BJ (cell line): ENCODE results near the gene JAK2. TPM values are rescaled to one million over a fixed set of nuclear protein-coding genes. Genes with fewer than 3 reads are reported as not detected.
"Not testable (repeated sequence)": the region's sequence is repeated elsewhere in the genome, so short reads cannot be mapped to it uniquely, and the experiment has no call there.

Experiments
- CTCF ChIA-PET: fragments of 350-600 bp; formaldehyde crosslinking; extraction: SDS; loops from one replicate; lab custom pipeline; 2021; ENCODE audit warnings: antibody characterized with exemption, inconsistent platforms; lab: Yijun Ruan, JAX
- POLR2A ChIA-PET: fragments of 300-600 bp; sonication (Branson Sonifier 250); formaldehyde crosslinking; extraction: SDS; loops from one replicate; lab custom pipeline; 2021; ENCODE audit warnings: antibody characterized with exemption; lab: Charles Lee
- DNase-seq: peaks from one replicate; pipeline ENCODE4 v3.0.0-alpha.2; 2011; ENCODE audit warnings: low read depth
- H3K27me3 ChIP-seq: 2 replicates; pipeline ENCODE4 v1.6.0; 2011; ENCODE audit warnings: low read length; ENCODE audit not compliant: control insufficient read depth, insufficient read depth
- H3K36me3 ChIP-seq: 2 replicates; pipeline ENCODE4 v1.5.1; 2011; ENCODE audit warnings: low read length; ENCODE audit not compliant: control insufficient read depth, insufficient read depth
- H3K4me3 ChIP-seq: 2 replicates; pipeline ENCODE4 v1.5.1; 2011; ENCODE audit warnings: low read depth, mild to moderate bottlenecking, control low read depth, low read length
- polyA plus RNA-seq: library from polyadenylated mRNA; depleted of rRNA; stranded (reverse); fragments of >200 nt; gene quantifications from 2 replicates; pipeline ENCODE4 v1.2.3, GENCODE V29; 2011
- TF ChIP-seq, protein P1 (sequence below): IDR thresholded peaks from 2 replicates; pipeline ENCODE4 v1.5.1; 2011; ENCODE audit warnings: low read depth, mild to moderate bottlenecking, control low read depth, inconsistent platforms, low read length, moderate library complexity; ENCODE audit not compliant: insufficient read depth

JAK2 gene
- polyA plus RNA-seq, 1 experiment = 2.0 TPM

DNA sequence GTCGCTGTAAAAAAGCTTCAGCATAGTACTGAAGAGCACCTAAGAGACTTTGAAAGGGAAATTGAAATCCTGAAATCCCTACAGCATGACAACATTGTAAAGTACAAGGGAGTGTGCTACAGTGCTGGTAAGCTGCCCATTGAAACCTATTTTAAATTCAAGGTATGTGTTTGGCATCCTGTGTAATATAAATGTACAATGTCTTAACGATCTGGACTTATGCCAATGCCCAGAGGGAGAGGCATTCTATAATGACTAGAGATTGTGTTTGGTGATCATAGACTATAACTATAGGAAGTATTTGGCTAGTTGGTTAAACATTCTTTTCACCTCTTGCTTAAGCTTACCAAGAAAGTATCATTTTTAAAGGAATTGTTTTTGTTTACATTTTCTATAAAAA, 104.7 kb downstream of the JAK2 start:
- TF ChIP-seq, protein P1, sequence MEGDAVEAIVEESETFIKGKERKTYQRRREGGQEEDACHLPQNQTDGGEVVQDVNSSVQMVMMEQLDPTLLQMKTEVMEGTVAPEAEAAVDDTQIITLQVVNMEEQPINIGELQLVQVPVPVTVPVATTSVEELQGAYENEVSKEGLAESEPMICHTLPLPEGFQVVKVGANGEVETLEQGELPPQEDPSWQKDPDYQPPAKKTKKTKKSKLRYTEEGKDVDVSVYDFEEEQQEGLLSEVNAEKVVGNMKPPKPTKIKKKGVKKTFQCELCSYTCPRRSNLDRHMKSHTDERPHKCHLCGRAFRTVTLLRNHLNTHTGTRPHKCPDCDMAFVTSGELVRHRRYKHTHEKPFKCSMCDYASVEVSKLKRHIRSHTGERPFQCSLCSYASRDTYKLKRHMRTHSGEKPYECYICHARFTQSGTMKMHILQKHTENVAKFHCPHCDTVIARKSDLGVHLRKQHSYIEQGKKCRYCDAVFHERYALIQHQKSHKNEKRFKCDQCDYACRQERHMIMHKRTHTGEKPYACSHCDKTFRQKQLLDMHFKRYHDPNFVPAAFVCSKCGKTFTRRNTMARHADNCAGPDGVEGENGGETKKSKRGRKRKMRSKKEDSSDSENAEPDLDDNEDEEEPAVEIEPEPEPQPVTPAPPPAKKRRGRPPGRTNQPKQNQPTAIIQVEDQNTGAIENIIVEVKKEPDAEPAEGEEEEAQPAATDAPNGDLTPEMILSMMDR = no peak
- POLR2A ChIA-PET = interaction anchor here (0.7 kb wide), 1 partner anchor 520 kb away, joined by 7 read pairs; no protein-coding TSS in a partner anchor
- no peak overlapping the region for H3K4me3 ChIP-seq
- CTCF ChIA-PET = interaction anchor here (0.5 kb wide), 1 partner anchor 305 kb away, joined by 4 read pairs; no protein-coding TSS in a partner anchor
- no peak for DNase-seq
- H3K27me3 ChIP-seq = no peaks in the 10 kb centered on the region
- no peaks in the 10 kb centered on the region for H3K36me3 ChIP-seq

DNA sequence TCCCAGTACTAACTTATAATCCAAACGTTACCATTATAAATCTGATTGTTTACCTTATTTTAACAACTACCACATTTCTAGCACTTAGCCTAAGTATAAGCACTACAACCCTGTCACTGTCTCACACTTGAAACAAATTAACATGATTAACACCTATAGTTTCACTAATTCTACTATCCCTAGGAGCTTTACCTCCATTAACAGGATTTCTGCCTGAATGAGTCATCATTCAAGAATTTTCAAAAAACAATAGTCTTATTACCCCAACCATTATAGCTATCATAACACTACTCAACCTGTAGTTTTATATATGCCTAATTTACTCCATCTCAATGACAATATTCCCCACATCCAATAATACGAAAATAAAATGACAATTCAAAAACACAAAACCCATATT, 110.7 kb downstream of the JAK2 start:
- no peak for DNase-seq
- ChIA-PET POLR2A (no interaction called here), CTCF (interaction anchor here (0.6 kb wide), 1 partner anchor 164 kb away, joined by 5 read pairs; no protein-coding TSS in a partner anchor)

DNA sequence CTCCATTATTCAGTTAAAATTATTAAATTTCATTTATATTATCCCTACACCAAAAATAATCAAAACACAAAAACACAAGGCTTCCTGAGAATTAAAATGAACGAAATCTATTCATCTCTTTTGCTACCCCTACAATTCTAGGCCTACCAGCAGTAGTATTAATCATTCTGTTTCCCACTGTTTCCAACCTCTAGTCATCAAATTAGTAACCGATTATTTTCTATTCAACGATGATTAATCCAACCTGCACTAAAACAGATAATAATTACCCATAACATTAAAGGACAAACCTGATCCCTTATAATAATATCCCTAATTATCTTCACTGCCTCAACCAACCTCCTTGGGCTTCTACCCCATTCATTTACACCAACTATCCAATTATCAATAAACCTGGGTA, 114.4 kb downstream of the JAK2 start:
- Histone ChIP-seq H3K36me3 (no peaks in the 10 kb centered on the region; the same call in none of the 2 replicates), H3K27me3 (no peaks in the 10 kb centered on the region), H3K4me3 (no peak overlapping the region)
- ChIA-PET CTCF (interaction anchor here (0.7 kb wide), 1 partner anchor 101 kb away, joined by 3 read pairs; no protein-coding TSS in a partner anchor), POLR2A (no interaction called here)
- DNase-seq = no peak
- TF ChIP-seq, protein P1 = no peak

More for the DNA sequence above, 110.7 kb downstream of the JAK2 start:
- Histone ChIP-seq H3K36me3 (no peaks in the 10 kb centered on the region), H3K4me3 (no peak overlapping the region), H3K27me3 (no peaks in the 10 kb centered on the region)
- TF ChIP-seq, protein P1 = no peak

DNA sequence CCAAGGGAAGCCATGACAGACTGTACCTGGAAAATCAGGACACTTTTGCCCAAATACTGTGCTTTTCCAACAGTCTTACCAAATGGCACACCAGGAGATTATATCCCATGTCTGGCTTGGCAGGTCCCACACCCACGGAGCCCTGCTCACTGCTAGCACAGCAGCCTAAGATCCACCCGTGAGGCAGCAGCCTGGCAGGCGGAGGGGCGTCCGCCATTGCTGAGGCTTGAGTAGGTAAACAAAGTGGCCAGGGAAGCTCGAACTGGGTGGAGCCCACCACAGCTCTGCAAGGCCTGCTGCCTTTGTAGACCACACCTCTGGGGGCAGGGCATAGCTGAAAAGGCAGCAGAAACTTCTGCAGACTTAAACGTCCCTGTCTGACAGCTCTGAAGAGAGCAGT, 116.1 kb downstream of the JAK2 start:
- CTCF ChIA-PET, H3K27me3 ChIP-seq, H3K4me3 ChIP-seq, DNase-seq, H3K36me3 ChIP-seq, POLR2A ChIA-PET: not testable (repeated sequence)

DNA sequence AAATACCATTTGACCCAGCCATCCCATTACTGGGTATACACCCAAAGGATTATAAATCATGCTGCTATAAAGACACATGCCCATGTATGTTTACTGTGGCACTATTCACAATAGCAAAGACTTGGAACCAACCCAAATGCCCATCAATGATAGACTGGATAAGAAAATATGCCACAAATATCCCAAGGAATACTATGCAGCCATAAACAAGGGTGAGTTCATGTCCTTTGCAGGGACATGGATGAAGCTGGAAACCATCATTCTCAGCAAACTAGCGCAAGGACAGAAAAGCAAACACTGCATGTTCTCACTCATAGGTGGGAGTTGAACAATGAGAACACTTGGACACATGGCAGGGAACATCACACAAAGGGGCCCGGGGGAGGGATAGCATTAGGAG, 121.4 kb downstream of the JAK2 start:
- CTCF ChIA-PET, H3K27me3 ChIP-seq, H3K36me3 ChIP-seq, H3K4me3 ChIP-seq, DNase-seq, POLR2A ChIA-PET: not testable (repeated sequence)

DNA sequence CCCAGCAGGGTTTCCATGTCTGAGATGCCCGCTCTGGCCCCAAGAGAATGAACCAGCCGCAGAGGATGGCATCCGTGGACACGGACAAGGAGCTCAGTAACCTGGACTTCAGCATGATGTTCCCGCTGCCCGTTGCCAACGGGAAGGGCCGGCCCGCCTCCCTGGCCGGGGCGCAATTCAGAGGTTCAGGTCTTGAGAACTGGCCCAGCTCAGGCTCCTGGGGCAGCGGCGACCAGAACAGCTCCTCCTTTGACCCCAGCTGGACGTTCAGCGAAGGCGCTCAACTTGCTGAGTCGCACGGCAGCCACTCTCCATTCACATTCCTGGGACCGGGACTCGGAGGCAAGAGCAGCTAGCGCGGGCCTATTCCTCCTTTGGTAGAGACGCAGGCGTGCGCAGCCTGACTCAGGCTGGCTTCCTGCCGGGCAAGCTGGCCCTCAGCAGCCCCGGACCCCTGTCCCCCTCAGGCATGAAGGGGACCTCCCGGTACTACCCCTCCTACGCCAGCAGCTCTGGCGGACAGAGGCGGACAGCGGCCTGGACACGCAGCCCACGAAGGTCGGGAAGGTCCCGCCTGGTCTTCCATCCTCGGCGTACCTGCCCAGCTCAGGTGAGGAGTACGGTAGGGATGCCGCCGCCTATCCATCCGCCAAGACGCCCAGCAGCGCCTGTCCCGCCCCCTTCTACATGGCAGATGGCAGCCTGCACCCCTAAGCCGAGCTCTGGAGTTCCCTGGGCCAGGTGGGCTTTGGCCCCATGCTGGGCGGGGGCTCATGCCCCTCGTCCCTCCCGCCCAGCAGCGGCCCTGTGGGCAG, 126.0 kb downstream of the JAK2 start:
- CTCF ChIA-PET = no interaction called here
- Histone ChIP-seq H3K4me3 (no peak overlapping the region), H3K36me3 (peaks cover 21% of the 10 kb centered on the region), H3K27me3 (no peaks in the 10 kb centered on the region)
- TF ChIP-seq, protein P1 = no peak
- POLR2A ChIA-PET = no interaction called here
- no peak for DNase-seq
